HG03175 (cell line): ENCODE data around the gene ARIH2.

Experiments
- ATAC-seq: cut with Tn5 transposase; IDR thresholded peaks from one replicate; pipeline ENCODE4 v1.9.1; 2021; ENCODE audit warnings: mild to moderate bottlenecking, moderate library complexity; ENCODE audit not compliant: unreplicated experiment

ARIH2 gene

DNA sequence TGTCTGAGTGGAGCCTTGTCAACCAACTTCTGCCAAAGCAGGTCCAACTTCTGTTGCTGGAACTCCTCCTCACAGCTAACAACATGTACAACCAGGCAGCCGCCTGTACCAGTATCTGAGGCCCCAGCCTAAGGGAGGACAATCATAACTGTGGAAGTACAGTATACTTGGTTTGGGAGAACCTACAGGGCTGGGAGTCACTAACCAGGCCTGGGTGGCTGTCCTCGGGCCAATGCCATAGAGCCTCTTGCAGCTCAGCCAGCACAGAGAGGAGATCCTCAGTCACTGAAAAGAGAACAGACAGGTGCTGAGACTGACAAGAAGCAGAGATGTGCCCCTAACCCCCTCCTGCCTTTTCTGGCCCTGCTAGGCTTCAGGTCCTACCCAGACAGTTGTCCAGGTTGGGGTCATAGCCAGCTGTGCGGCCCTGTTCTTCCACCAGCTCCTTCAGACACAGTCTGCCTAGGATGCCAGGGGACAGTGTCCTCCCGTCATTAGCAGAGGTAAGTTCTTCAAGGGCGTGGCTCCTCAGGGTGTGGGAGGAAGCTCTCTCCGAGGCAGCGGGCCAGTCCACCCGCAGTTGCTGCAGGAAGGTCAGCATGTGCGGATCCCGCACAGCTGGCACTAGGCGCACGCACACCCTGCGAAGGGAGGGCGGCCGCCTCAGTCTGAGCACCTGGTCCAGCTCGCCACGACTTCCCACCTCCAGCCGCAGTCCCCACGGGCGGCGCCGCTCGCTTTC, 98.8 kb downstream of the ARIH2 start:
- no peak for ATAC-seq

GRCh38 chr3:49017971-49018706, 99.5 kb downstream of the ARIH2 start, which contains the start of gene DALRD3:
Gene DALRD3, minus strand, starts transcription at chr3:49018580. Its CDS starts 16 bp downstream, at chr3:49018564.
- ATAC-seq: no peak

DNA sequence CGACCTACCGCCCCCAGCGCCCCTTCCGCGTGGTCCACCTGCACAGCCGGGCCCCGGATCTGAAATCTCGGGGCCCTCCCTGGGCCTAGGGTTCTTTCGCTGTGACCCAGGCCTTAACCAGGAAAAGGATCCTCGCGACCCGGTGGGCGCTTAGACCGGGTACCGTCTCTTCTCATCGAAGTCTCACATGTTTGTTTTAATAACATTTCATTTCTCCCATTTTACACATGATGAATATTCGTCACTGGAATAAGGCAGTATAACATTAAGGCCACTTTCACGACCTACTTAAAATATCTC, 100.0 kb downstream of the ARIH2 start:
- ATAC-seq: no peak

GRCh38 chr3:49019941-49020329, 101.3 kb downstream of the ARIH2 start:
- ATAC-seq: no peak

DNA sequence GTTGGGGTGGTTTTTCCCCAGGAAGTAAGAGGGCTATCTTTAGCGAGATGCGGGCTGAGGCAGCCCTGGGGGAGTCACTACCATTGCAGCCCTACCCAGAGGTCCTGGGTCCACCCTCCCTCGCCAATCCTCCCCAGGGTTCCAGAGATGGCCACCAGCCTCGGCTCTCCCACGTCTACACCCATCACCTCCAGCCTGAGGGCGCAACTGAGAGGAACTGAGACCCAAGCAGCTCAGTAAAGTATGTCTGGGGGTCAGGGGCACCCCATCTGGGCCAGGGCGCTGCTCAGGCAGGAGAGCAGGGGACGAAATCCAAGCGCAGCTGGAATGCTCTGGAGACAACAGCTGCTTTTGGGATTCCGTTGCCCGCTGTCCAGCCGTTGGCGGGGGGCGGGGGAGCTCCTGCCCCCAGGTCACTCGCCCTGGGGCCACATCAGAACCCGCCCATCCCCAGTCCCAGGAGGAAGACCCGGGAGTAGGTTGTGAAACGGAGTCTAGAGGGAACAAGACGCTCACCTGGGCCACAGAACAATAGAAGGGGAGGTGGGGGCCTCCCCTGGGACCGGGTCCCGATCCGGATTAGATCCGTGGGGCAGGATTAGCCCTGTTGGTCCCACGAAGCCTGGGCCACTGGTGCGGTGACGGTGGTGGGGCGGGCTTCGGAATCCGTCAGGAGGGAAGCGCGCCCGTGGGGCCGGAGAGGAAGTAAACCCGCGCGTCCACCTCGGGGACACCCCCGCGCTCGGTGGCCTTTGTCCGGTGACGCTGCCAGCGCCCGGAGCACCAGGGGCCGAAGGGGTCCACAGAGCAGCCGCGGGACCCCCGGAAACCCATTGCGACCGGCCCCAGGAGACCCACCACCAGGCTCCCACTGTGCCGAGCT, 101.9 kb downstream of the ARIH2 start:
- ATAC-seq: peak; percentile 0

GRCh38 chr3:49021213-49021812, 102.7 kb downstream of the ARIH2 start:
- ATAC-seq: peak; percentile 51

GRCh38 chr3:49021813-49022687, 103.4 kb downstream of the ARIH2 start, which contains the start of gene NDUFAF3:
Gene NDUFAF3, plus strand, starts transcription at chr3:49022121. Its CDS starts 24 bp downstream, at chr3:49022145.
- ATAC-seq: peak; percentile 59

DNA sequence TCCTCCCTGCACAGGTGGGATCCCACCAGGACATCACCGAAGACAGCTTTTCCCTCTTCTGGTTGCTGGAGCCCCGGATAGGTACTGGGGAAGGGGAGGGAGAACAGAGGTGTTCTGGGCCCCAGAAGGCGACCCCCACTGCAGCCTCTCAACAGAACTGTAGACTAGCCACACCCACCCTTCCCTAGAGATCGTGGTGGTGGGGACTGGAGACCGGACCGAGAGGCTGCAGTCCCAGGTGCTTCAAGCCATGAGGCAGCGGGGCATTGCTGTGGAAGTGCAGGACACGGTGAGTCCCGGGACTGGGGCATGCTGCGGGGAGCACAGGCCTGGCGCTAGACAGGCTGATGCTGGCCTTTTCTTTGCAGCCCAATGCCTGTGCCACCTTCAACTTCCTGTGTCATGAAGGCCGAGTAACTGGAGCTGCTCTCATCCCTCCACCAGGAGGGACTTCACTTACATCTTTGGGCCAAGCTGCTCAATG, 104.1 kb downstream of the ARIH2 start:
- no peak for ATAC-seq

DNA sequence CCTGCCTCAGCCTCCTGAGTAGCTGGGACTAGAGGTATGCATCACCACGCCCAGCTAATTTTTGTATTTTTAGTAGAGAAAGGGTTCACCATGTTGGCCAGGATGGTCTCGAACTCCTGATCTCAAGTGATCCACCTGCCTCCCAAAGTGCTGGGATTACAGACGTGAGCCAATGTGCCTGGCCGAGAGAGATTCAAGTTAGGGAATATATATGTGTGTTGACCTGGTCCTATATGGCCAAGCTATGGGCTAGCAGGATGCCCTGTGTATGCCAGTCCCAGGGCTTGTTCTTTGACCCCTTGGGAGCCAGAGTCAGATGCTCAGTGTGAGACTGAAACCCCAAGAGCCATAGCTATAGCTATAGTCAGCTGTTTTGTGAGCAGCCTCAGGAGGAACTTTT, 105.1 kb downstream of the ARIH2 start:
- no peak for ATAC-seq

DNA sequence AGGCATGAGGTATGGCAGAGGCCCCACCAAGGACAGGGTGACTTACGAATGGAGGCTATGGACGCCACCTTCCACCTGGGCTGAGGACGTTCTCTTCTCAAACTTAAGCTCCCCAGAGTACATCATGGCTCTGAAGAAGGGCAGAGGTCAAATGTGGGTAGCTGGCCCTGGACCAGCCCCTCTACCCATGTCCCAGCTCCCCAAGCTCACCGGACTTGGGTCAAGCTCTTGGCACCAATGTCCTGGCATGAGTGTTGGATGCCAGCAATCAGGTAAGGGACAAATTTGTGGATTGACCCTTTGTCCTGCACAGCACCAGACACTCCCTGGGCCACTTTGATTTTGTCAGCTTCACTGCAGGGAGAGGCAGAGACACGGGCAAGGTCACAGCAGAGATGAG, 105.8 kb downstream of the ARIH2 start:
- no peak for ATAC-seq

GRCh38 chr3:49025005-49025792, 106.6 kb downstream of the ARIH2 start:
- ATAC-seq: no peak

GRCh38 chr3:49025793-49026520, 107.3 kb downstream of the ARIH2 start:
- no peak for ATAC-seq

GRCh38 chr3:49026536-49026935, 107.9 kb downstream of the ARIH2 start:
- no peak for ATAC-seq

DNA sequence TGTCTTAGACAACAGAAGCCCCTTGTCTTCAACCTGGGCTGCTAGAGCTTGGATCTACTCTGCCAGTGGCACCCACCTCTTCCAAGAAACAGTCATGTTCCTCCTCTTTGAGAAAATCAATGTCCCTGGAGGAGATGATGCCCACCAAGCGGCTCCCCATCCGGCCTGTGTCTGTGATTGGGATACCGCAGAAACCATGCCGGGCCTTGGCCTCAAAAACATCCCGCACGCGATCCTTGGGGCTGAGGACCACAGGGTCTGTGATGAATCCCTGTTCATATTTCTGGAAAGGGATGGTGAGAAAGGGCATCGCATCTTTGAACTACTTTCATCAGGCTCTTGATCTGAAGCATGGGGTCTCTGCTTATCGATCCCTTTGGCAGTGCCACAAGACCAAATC, 109.0 kb downstream of the ARIH2 start:
- ATAC-seq: no peak

- no peak for ATAC-seq
These were observed 109.6 kb downstream of the ARIH2 start for GRCh38 chr3:49028298-49028672.

GRCh38 chr3:49028673-49029562, 110.3 kb downstream of the ARIH2 start, which contains the start of gene IMPDH2:
Gene IMPDH2, minus strand, starts transcription at chr3:49029398. Its CDS starts 48 bp downstream, at chr3:49029350.
- peak; percentile 92 for ATAC-seq

GRCh38 chr3:49029563-49029884, 110.9 kb downstream of the ARIH2 start:
- no peak for ATAC-seq
